Retinal pigment epithelial cell (primary cell): Measurements from ENCODE around the gene TCEAL7.
A peak's percentile ranks its signal among the peaks of the same experiment; 100 is the strongest.
"Not testable (repeated sequence)": the region's sequence is repeated elsewhere in the genome, so short reads cannot be mapped to it uniquely, and the experiment has no call there.

ENCODE experiments used
- DNase-seq: peaks from one replicate; pipeline ENCODE4 v3.0.0-alpha.2; 2010; ENCODE audit warnings: low read depth
- H3K4me3 ChIP-seq: 2 replicates; pipeline ENCODE4 v1.5.1; 2011; ENCODE audit warnings: mild to moderate bottlenecking, low read length, control low read depth, moderate library complexity
- CTCF ChIP-seq: conservative IDR thresholded peaks from 2 replicates; pipeline ENCODE4 v1.5.1; 2011; ENCODE audit warnings: low read depth, low read length, control low read depth, inconsistent platforms

Gene TCEAL7, protein sequence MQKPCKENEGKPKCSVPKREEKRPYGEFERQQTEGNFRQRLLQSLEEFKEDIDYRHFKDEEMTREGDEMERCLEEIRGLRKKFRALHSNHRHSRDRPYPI

DNA sequence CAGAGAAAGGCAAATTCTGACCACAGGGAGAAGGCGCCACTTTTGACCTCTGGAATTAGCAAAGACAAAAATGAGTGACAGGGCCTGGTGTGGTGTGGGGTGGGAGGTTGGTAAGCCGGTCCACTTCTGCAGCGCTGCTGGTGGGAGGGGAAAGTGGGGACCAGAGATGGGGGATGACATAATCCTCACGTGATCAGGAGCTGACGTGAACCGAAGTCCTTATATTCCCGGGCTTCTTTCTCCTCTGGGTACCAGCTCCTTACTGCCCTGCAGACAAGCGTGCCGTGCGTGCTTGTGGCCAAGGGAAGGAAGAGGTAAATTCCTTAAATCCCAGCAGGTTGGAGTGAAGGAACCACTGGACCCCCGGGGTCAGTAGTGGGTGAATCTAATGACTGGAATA, at the start of gene TCEAL7:
Gene TCEAL7 (plus strand): TSS at position 249 of the 400 bp plus-strand sequence. CDS start 1,165 bp downstream, outside the sequence.
- H3K4me3 ChIP-seq, result peak within 1 kb of the TSS; percentile 43
- peak; percentile 45 for DNase-seq
- no peak for TF ChIP-seq CTCF

- TF ChIP-seq CTCF, result no peak
- no peak for DNase-seq
- H3K4me3 ChIP-seq, result no peak overlapping the region
These were observed 36.9 kb upstream of the TCEAL7 start for GRCh38 chrX:103293118-103293517.

GRCh38 chrX:103304705-103305104, 25.3 kb upstream of the TCEAL7 start:
- no peak for DNase-seq
- H3K4me3 ChIP-seq, result no peak overlapping the region
- no peak for TF ChIP-seq CTCF

DNA sequence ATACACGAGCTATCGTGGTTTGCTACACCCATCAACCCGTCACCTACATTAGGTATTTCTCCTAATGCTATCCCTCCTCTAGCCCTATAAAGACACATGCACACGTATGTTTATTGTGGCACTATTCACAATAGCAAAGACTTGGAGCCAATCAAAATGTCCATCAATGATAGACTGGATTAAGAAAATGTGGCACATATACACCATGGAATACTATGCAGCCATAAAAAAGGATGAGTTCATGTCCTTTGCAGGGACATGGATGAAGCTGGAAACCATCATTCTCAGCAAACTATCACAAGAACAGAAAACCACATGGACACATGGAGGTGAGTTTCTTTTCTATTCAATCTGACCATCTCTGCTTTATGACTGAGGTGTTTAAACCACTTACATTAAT, 24.4 kb upstream of the TCEAL7 start:
- DNase-seq, result not testable (repeated sequence)

GRCh38 chrX:103309860-103310554, 20.0 kb upstream of the TCEAL7 start:
- TF ChIP-seq CTCF, result no peak
- H3K4me3 ChIP-seq, result peak overlapping the region; percentile 64
- DNase-seq, result no peak

More for the DNA sequence above, 24.4 kb upstream of the TCEAL7 start:
- H3K4me3 ChIP-seq, result not testable (repeated sequence)

DNA sequence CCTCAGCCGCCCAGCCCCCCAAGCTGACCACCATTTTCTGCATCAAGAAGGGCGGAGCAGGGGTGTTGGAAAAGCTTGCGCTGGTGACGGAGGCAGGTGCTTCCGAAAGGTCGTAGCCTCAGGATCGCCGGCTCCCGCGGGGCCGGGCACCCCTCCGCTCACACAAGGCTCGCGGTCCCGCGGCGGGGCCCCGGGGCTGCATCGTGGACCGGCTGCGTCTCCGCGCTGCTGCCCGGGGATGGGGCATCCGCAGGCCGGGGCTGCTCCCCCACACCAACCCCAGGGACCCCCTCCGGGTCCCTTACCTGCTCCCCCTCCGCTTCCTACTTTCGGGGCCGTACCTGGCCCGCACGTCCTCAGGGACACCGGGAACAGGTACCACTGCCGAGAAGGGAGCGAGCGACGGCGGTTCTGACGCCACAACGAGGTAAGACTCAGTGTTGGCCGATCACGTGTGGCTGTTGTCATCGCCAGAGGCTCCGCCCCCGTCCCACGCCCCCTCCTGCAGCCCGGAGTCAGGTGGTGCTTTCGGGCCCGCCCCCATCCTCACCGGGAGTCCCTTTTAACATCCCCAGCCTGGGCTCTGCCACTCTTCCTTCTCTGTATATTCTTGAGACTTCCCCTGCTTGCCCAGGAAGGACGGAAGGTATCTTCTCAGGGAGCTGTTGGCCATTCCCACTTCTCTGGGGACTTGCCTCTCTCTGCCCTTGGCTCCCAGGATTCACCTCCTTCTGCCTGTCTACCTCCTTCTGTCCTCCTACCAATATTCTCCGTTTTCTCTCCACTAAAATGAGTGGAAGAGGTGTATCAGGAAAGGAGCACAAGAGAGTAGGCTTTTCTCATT, 19.3 kb upstream of the TCEAL7 start, which contains the start of gene BEX2:
Gene BEX2 (minus strand): TSS at position 436 of the 844 bp plus-strand sequence. CDS start 1,014 bp downstream, outside the sequence.
- H3K4me3 ChIP-seq, result peak within 1 kb of the TSS; percentile 64
- TF ChIP-seq CTCF, result no peak
- peak; percentile 35 for DNase-seq

GRCh38 chrX:103311399-103311780, 18.6 kb upstream of the TCEAL7 start:
- H3K4me3 ChIP-seq, result peak overlapping the region; percentile 64
- TF ChIP-seq CTCF, result no peak
- DNase-seq, result no peak
